Stimulated activated CD8-positive, alpha-beta memory T cell treated with anti-CD3 and anti-CD28 coated beads, Interleukin-4, amount 100 ng/mL, for 4 hours (primary cell): ENCODE measurements around the gene GPA33.

Experiments
- DNase-seq, 2 donors: peaks; one replicate each; pipeline ENCODE4 v3.0.0-alpha.2; 2020; ENCODE audit warnings: low read depth in 2 of 2, low spot score in 1 of 2

The GPA33 gene

DNA sequence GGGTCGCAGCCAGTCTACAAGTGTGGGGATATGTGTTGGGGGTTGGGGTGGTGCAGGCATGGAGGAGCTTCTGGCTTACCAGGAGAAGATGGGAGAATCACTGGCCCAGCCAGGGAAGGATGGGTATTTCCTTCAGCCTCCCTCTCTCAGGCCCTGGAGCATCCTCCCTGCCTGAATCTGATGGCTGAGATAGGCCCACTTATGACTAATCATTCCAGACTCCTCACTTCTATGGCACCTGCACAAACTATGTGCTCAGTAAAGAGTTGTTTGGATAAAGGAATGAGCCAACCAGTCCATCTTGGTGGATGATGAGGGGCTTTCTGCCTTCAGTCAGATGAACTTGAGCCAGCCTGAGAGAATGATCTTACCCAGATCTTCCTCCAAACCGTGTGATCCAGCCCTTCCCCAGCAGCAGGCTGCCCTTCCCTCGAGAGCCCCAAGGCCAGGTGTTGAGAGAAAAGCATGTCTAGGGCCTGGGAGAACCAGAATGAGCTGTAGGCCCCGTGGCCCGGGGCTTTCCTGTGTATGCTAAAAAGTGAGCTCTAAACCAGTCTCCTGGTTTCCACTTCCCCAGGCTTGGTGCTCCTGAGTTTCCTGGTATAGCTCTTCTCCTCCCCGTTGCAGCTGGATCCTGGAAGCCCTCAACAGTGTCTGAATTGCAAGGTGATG, 1.3 kb downstream of the GPA33 start:
- DNase-seq, result no peak

DNA sequence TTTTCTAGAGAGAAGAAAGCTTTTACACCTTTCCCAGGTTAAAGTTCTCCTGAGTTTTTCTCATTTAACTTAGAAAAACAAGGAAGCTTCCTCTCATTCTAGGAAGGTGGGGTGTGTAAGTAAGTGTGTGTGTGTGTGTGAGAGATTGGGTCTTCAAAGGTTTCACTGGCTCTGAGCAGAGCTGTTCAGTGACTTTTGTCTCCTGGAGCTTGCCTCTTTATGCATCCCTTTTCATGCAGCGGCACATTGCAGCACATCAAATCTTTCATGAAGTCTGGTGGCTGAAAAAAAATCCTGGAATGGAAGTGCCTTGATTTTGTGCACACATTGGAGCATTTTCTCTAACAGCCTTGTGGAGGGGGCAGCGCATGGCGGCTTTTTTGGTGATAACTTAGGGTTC, 3.4 kb downstream of the GPA33 start:
- no peak for DNase-seq

DNA sequence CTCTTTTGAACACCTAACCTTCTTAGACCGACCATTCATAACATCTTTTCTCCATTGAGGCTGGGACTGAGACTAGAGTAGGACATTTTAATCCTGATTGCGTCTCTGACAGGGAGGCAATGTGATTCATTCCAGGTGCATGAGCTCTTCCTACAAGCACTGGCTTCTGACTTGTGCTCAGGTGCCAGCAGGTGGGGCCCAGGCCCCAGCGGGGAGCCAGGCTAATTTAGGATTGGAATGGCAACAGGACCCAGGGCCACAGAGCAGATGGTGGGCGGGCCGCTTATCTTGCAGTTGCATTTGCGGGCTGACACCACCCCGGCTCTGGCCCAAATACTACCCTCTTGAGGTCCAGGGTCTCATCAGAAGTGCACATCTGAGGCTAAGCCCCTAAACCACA, 4.1 kb downstream of the GPA33 start:
- DNase-seq, result no peak

DNA sequence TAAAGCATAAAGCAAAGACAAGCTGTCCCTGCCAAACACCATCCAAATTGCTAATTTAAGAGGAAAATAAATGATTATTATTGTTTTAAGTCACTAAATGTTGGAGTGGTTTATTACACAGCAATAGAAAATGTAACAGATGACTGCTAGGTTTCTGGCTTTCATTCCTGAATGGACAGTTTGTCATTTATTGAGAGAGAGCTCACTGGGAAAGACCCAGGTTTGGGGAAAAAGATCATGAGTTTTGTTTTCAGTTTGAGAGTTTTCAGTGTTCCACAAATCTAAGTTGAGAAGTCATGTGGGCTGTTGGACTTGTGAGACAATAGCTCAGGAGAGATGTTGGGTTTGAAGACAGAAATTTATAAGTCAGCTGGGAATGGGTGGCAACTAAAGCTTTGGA, 5.4 kb downstream of the GPA33 start:
- DNase-seq, result no peak

DNA sequence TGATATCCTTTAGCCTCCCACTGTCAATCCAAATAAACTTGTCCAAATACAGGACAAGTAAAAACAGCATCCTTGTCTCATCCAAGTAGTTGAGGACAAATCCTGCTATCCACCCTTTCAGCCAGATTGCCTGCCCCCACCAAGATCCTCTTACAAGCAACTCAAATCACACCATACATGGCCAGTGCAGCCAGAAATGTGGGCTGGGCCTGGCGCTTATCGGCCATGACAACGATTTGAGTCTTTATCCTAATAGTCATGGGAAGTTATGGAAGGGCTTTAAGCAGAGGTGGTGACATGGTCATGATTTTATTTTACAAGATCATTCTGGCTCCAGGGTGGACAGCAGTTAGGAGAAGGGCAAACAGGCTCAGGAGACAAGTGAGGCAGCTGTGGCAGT, 6.3 kb downstream of the GPA33 start:
- no peak for DNase-seq

DNA sequence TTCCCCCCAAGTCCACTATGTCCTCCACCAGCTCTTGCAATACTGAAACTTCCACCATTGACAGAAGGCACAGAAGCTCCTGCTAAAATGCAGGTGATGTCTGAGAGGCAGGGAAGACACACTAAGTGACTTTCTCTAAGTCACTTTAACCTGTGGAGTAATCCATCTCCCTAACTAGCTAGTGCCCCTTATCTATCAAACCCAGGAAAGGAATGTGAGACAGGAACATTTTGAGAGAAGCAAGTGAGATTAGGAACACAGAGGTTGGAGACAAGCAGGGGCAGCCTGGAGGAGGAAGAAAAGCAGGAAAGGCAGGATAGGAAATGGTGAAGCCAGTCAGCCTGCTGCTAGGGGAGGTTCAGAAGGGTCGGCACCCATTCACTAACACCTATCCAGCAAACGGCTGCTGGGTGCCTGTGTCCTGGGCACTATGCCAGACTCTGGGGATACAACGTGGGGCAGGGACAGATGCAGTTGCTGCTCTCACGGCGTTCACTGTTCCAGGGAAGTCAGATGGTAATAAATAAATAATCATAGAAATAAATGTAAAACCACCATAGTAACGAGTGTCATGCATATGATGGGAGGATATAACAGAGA, 7.0 kb downstream of the GPA33 start:
- no peak for DNase-seq

DNA sequence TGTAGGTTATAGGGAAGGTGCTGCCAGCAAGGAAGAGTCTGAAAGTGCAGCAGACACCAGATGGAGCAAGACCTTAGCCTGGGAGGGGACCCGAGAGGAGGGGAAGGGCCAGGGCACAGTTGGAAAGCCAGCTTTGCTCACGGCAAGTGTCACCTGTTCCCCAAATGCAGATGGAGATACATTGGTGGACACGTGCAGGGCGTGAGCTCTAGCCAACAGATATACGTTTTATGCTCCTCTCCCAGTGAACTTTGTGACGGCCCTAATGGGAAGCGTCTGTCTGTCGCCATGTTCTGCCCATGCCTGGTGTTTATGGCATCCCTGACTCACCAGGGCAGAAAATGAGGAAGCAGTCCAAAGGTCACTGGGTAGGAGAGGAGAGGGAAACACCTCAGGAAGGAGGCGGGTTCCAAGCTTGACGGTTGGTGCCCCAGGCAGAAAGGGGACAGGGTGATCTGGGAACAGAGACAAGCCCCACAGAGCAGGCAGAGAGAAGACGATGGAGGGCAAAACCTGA, 7.6 kb downstream of the GPA33 start:
- DNase-seq, result no peak

DNA sequence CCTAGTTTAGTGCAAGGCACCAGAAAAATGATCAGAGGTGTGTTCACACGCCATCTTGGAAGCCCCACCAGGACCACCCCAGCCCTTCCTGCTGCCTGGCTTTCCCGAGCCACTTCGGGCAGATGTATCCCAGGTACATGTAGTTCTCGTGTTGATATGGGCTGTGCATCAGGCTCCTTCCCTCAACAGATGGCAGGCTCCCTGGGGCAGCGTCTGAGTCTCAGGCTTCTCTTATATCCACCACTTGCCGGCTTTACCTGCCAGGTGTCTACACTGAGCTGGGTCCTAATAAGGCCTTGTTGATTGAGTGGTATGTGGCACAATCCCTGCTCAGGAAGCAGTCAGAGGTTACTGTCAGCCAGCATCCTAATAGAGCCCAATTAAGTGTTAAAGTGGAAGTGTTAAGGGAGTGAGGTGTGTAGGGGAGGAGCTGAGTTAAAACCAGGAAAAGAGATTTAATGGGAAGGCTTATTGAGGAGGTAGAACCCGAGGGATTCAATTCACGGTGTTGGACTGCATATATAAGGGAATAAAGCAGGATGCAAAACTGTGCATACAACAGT, 8.5 kb downstream of the GPA33 start:
- no peak for DNase-seq

DNA sequence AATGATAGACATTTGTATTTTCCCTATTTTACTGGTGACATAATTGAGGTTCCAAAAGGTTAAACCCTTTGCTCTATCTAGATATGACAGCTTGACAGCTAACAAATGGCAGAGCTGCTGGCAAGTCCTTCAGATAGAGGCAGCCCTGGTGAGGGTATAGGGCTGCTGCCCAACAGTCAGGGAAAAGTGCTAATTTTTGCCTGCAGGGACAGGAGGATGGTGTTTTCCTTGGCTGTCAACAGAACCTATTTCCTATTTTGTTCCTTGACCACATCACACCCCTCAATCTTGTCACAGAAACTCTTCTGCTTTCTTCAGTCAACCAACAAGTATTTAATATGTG, 12.3 kb downstream of the GPA33 start:
- DNase-seq, result no peak

DNA sequence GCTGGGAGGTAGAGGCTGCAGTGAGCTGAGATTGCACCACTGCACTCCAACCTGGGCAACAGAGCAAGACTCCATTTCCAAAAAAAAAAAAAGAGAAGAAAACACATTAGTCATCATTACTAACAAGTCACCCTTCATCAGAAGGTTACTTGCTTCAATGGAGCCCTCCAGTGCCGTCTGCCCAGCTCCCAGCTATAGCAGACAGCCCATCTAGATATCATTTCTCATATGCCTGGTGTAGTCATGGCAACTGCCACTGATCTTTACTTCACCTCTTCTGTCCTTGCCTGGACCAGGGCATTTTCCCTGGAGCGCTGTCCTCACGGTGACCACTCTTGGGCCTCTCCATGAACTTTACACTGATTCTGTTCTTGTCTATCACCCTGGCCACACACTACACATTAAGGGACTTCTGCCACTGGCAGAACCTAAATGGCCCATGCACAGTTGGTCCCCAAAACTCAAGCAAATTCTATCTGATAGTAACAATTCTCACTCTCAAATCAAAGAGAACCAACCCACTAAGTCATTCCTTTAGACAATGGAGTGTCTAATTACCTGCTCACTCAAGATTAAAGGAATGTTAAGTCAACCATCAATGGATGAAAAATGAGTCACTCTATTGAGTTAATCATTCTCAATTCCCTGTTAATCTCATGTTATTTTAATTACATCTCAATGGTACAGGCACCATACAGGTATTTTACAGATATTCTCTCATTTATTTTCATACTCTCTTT, 12.9 kb downstream of the GPA33 start:
- no peak for DNase-seq

DNA sequence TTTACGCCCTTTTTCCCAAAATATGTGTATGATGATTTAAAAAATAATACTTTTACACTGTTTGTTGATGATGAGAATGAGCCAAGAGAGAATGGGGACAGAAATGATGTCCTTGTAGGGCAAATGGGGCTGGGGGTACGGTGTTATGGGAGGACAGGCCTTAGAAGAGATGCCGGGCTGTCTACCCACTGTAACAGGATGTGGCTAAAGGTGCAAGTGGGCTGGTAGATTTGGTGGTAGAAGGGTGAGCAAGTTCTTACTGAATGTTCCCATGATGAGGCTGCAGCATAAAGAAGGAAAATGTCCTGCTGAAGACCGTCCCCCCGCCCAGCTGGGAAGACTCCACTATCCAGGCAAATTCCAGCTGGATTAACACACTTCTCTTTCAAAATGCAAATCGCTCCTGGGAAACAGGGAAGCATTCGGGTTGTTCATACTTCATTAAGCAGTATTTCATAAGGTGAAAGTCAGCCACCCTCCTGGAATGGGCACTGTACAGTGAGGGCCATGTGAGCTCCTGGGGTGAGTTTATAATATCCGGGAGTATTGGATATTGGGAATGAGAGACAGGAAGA, 14.0 kb downstream of the GPA33 start:
- DNase-seq, result no peak

DNA sequence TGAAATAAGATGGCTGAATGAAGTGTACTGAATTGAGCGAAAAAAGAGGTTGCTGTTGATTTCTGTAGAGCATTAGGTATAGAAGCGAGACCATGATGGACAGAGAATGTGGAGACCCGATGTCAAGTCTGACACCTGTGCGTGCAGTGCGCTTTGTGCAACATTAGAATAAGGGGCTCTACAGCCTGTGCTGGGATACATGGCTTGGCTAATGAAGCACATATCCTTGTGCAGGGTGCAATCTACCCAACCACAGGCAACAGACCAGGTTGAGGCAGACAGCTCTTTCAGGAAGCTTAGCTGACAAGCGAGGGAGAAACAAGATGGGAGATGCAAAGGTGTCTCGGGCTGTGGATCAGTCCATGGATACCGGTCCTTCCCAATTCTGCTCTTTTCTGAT, 18.9 kb downstream of the GPA33 start:
- no peak for DNase-seq

DNA sequence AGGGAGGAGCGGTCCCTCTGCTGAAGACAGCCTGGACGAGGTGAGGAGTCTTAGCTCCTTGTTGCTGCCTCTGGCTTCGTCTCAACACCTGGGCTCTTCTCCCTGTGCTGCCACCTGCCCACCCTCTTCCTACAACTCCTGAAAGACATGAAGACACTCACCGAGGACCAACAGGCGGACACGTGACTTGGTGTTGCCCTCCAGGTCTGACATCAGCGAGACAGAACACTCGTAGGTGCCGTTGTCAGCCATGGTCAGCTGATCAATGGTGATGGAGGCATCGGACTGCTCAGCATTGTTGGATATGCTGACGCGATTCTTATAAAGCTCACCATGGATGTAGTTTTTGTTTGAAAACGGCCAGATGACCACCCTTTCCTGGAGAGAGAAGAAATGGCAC, 21.4 kb downstream of the GPA33 start:
- DNase-seq, result no peak

DNA sequence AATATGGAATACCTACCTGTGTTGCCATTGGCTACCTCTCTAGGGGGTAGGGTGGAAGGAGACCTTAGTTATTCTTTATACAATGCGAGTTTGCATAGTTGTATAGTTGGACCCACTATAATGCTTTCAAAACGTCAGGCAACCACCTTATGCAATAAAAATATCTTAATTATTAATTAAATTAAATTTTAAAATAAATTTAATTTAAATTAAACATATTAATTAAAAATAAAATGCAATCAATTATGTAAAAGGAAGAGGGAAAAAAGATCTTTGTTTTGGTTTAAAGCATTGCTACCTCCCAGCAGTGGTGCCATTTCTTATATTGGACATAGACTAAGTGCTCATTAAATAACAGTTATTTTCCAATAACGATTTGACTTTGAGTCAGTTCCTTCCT, 22.3 kb downstream of the GPA33 start:
- DNase-seq, result no peak

DNA sequence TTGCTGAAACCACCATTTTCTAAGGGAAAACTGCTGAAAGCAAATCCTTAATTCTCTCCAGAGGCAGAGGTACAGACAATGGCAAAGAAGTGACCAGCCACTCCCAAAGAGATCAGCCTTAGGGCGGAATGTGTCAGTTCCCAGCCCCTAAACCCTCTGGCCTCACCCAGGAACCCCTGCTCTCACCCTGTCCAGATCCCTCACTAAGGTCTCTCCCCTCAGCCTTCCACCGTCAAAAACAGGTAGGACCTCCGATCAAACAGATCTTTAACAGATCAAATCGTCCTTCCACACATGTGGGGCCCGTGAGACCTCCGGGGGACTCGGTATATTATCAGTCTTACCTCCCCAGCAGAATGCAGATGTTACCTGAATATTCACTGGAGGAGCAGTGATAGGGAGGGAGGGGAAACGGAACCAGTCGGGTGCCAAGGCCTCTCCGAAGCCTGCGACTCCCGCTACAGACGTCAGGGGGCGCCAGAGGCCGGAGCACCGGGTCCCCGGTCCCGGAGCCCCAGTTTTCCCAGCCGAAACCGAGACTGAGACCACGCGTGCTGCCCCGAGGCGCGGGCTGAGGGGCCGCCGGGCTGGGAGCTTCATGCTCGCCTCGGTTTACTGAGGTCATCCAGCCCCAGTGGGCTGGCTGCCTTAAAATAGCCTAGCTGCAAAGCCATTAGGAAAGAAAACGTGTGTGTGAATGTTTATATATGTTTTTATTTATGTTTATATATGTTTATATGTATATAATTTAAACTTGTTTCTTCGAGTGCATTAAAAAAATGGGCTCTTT, 23.6 kb downstream of the GPA33 start:
- DNase-seq, result peak; percentile 44 to 76

DNA sequence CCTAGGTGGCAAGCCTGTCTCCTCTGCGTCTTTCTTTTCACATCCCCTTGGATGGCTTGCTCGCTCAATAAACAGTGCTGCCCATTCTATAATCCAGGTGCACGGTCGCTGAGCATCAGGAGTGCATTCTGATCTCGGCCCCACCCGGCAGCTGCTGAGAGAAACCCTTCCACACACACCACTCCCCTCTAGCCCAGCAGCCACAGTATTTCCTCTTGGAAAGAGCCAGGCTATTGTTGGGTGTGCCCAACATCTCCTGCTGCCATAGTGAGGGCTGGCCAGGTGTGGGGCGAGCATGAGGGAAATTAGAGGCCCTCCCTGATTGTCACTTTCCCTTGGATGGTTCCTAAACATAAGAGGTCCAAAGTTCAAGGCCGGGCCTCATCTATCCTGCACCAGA, 24.7 kb downstream of the GPA33 start:
- DNase-seq, result no peak

DNA sequence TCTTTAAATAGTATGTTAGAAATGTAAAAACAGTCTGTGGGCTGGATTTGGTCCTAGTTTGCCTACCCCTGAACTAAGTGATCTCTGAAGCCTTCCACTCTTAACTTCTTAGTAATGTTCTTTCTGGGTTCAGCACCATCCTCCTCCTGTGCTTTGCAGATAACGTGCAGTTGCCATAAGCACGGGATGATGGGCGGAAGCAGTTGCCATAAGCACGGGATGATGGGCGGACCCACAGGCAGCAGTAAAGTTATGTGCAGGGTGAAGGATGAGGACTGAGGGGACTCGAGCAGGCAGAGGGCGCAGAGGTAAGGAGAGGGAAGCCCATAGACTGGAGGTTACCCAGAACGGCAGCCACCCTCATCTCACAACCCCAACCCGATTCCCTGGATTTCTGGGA, 25.6 kb downstream of the GPA33 start:
- DNase-seq, result no peak

DNA sequence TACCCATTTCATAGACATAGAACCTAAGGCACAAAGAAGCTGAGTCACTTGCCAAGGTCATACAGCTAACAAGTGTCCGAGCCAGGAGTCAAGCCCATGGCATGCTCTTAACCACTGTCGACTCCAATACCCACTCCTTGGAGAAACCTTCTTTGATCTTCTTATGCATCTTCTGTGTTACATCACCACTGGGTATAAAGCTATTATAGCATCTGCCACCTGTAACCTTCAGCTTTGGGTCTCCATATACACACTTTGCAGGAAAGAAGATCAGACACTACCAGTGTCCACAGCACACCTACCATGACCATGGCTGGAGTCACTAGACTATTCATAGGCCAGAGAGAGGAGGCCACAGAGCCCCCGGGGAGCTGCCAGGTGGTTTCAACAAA, 29.1 kb downstream of the GPA33 start:
- DNase-seq, result no peak

DNA sequence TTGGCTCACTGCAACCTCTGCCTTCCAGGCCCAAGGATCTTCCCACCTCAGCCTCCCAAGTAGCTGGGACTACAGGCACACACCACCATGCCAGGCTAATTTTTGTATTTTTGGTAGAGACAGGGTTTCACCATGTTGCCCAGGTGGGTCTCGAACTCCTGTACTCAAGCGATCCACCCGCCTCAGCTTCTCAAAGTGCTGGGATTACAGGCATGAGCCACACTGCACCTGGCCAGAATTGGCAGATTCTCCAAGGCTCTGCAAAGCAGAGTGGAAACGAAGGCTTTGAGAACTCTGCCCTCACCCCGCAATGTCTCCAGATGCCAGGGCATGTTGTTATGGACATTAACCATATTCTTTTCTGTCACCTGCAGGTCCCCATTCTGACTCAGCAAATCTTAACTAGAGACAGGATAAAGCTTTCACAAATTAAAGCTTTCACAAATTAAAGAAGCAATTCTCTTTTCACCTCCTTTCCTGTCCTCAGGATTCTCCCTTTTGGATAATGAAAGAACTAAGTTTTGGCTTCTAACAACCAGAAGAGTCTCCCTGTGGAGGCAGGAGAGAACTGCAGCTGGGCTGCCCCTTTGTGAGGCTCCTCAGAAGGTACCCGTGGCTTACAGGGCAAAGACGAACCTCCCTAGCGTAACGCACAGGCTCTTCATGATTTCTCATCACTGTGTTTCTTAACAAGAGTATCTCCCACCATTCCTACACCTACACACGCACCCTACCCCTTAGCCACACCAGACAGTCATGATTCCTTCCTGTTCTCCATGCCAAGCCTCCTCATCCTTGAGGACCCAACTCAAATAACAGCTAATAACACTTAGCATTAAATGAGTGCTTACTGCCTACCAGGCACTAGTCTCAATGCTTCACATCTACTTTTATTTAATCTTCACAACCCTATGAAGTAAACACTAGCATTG, 29.8 kb downstream of the GPA33 start:
- no peak for DNase-seq

DNA sequence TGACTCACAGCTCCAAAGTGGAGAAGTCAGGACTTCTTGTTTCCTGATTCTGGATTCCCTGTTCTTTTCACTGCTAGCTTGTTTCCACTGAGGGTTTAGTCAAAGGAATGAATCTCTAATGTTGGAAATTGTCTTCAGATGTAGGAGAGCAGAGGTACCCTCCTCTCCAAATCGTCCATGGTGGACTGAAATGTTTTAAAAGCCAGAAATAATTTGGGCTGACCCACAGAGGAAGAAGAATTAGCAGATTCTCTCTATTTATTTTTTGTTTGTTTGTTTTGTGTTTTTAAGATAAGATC, 30.4 kb downstream of the GPA33 start:
- no peak for DNase-seq
